DOHH2 (cell line): ENCODE results near the gene RABGAP1L.

ENCODE experiments used
- H3F3A ChIP-seq: fragments of 200-600 bp; sonication (generic), shearing (Covaris generic); 2 replicates; pipeline ENCODE4 v1.6.0; 2016; ENCODE audit warnings: antibody characterized with exemption, mild to moderate bottlenecking; ENCODE audit not compliant: control insufficient read depth, insufficient read depth
- H3K27ac ChIP-seq: fragments of 200-600 bp; sonication (generic); 2 replicates; pipeline ENCODE4 v1.5.1; 2014; ENCODE audit warnings: low read depth, mild to moderate bottlenecking, low read length, moderate library complexity
- H3K27me3 ChIP-seq: fragments of 200-600 bp; sonication (generic); 2 replicates; pipeline ENCODE4 v1.6.1; 2014; ENCODE audit warnings: mild to moderate bottlenecking, low read length, mixed read lengths; ENCODE audit not compliant: control insufficient read depth
- H3K36me3 ChIP-seq: fragments of 200-600 bp; sonication (generic); 2 replicates; pipeline ENCODE4 v1.6.1; 2014; ENCODE audit warnings: mild to moderate bottlenecking, low read length, moderate library complexity, mixed read lengths; ENCODE audit not compliant: control insufficient read depth
- H3K4me1 ChIP-seq: fragments of 200-600 bp; sonication (generic); 2 replicates; pipeline ENCODE4 v1.6.1; 2014; ENCODE audit warnings: mild to moderate bottlenecking, low read length, mixed read lengths; ENCODE audit not compliant: control insufficient read depth
- H3K4me2 ChIP-seq: fragments of 200-600 bp; sonication (generic); 2 replicates; pipeline ENCODE4 v1.6.0; 2014; ENCODE audit warnings: mild to moderate bottlenecking, low read length, moderate library complexity
- H3K4me3 ChIP-seq: fragments of 200-600 bp; sonication (generic); 2 replicates; pipeline ENCODE4 v1.5.1; 2014; ENCODE audit warnings: mild to moderate bottlenecking, low read length, mixed read lengths
- H3K79me2 ChIP-seq: fragments of 200-600 bp; sonication (generic); 2 replicates; pipeline ENCODE4 v1.6.1; 2014; ENCODE audit warnings: mild to moderate bottlenecking, low read length, mixed read lengths; ENCODE audit not compliant: control insufficient read depth
- H3K9me2 ChIP-seq: fragments of 200-600 bp; sonication (generic); replicated peaks from 2 replicates; pipeline ENCODE4 v1.6.1; 2014; ENCODE audit warnings: mild to moderate bottlenecking, low read length, mixed read lengths; ENCODE audit not compliant: control insufficient read depth
- H3K9me3 ChIP-seq: fragments of 200-600 bp; sonication (generic); 2 replicates; pipeline ENCODE4 v1.6.1; 2014; ENCODE audit warnings: antibody characterized with exemption, low read length, mixed read lengths; ENCODE audit not compliant: control insufficient read depth, insufficient read depth
- H4K20me1 ChIP-seq: fragments of 200-600 bp; sonication (generic); 2 replicates; pipeline ENCODE4 v1.6.0; 2014; ENCODE audit warnings: low read depth, mild to moderate bottlenecking, antibody characterized with exemption, low read length, moderate library complexity; ENCODE audit not compliant: control insufficient read depth, insufficient read depth
- CTCF ChIP-seq: fragments of 200-600 bp; sonication (generic); IDR thresholded peaks from one replicate; pipeline ENCODE4 v1.5.1; 2014; ENCODE audit warnings: antibody characterized with exemption, mild to moderate bottlenecking, low read depth, low read length; ENCODE audit not compliant: poor library complexity, severe bottlenecking
- EZH2phosphoT487 ChIP-seq: fragments of 200-600 bp; sonication (generic); IDR thresholded peaks from 2 replicates; pipeline ENCODE4 v1.6.1; 2017; ENCODE audit warnings: borderline replicate concordance, mild to moderate bottlenecking, antibody characterized with exemption, low read length, moderate library complexity, mixed read lengths

RABGAP1L gene

GRCh38 chr1:174719194-174719593, 559.9 kb downstream of the RABGAP1L start:
- Histone ChIP-seq H3K4me2 (no peak overlapping the region), H3K27me3 (no peaks in the 10 kb centered on the region), H3K79me2 (no peaks in the 10 kb centered on the region), H4K20me1 (no peaks in the 10 kb centered on the region), H3K4me1 (no peaks in the 10 kb centered on the region), H3K9me2 (no peaks in the 10 kb centered on the region), H3K9me3 (no peaks in the 10 kb centered on the region), H3K36me3 (peaks cover 5% of the 10 kb centered on the region; the same call in 1 of the 2 replicates), H3K27ac (no peak overlapping the region), H3F3A (no peaks in the 10 kb centered on the region), H3K4me3 (no peak overlapping the region)
- no peak for TF ChIP-seq EZH2phosphoT487
- no peak for TF ChIP-seq CTCF

- no peaks in the 10 kb centered on the region for H3K9me2 ChIP-seq
- TF ChIP-seq EZH2phosphoT487 (no peak), CTCF (no peak)
- no peaks in the 10 kb centered on the region for H3K79me2 ChIP-seq
Measured at GRCh38 chr1:174720618-174721017, 561.3 kb downstream of the RABGAP1L start.

GRCh38 chr1:174721246-174721645, 561.9 kb downstream of the RABGAP1L start:
- Histone ChIP-seq H3K4me1 (peaks cover 14% of the 10 kb centered on the region), H4K20me1 (no peaks in the 10 kb centered on the region), H3K27ac (no peak overlapping the region), H3K9me3 (no peaks in the 10 kb centered on the region), H3F3A (no peaks in the 10 kb centered on the region), H3K9me2 (no peaks in the 10 kb centered on the region), H3K4me3 (no peak overlapping the region), H3K27me3 (no peaks in the 10 kb centered on the region), H3K36me3 (peaks cover 2% of the 10 kb centered on the region; the same call in 1 of the 2 replicates), H3K79me2 (0 out of 2 replicates have a peak, but pooled peaks cover 2% of the 10 kb centered on the region), H3K4me2 (no peak overlapping the region)
- TF ChIP-seq EZH2phosphoT487: no peak
- no peak for TF ChIP-seq CTCF

More at GRCh38 chr1:174720618-174721017, 561.3 kb downstream of the RABGAP1L start:
- Histone ChIP-seq H3K4me3 (no peak overlapping the region), H4K20me1 (no peaks in the 10 kb centered on the region), H3K4me2 (no peak overlapping the region), H3K9me3 (no peaks in the 10 kb centered on the region), H3K4me1 (peaks cover 8% of the 10 kb centered on the region), H3K36me3 (peaks cover 4% of the 10 kb centered on the region; the same call in 1 of the 2 replicates), H3F3A (no peaks in the 10 kb centered on the region), H3K27me3 (no peaks in the 10 kb centered on the region), H3K27ac (no peak overlapping the region)

- Histone ChIP-seq H3K36me3 (peaks cover 7% of the 10 kb centered on the region), H3K79me2 (peaks cover 7% of the 10 kb centered on the region; the same call in 1 of the 2 replicates), H3K4me3 (no peak overlapping the region), H3K4me2 (no peak overlapping the region), H3F3A (no peaks in the 10 kb centered on the region), H3K27ac (no peak overlapping the region), H3K27me3 (no peaks in the 10 kb centered on the region), H3K9me3 (no peaks in the 10 kb centered on the region), H4K20me1 (no peaks in the 10 kb centered on the region), H3K9me2 (no peaks in the 10 kb centered on the region), H3K4me1 (peaks cover 32% of the 10 kb centered on the region)
- no peak for TF ChIP-seq EZH2phosphoT487
- TF ChIP-seq CTCF: no peak
Measured at GRCh38 chr1:174723816-174724215, 564.5 kb downstream of the RABGAP1L start.
